Endometrial microvascular endothelial cells (primary cell): ENCODE results near the gene GPR37L1. TPM values are rescaled to one million over a fixed set of nuclear protein-coding genes. Genes with fewer than 3 reads are reported as not detected.
"Not testable (repeated sequence)": the region's sequence is repeated elsewhere in the genome, so short reads cannot be mapped to it uniquely, and the experiment has no call there.

Experiments
- in situ Hi-C: cut with HindIII; loops from 2 replicates; pipeline ENCODE4 v1.10.0; 2017; ENCODE audit warnings: low sequenced_read_pairs, low pct_unique_long_range_greater_than_20kb; ENCODE audit errors: inconsistent ontology term
- total RNA-seq: library from RNA; depleted of rRNA; stranded (reverse); fragments of >200 nt; gene quantifications from one replicate; pipeline ENCODE4 v1.2.3, GENCODE V29; 2015; ENCODE audit errors: inconsistent ontology term

Gene GPR37L1
- total RNA-seq, 1 donor from 2014 or later, result not detected

- in situ Hi-C loops, result no loop called here
These were observed 16.1 kb upstream of the GPR37L1 start for GRCh38 chr1:202106340-202107254.

GRCh38 chr1:202107321-202107761 is 15.4 kb upstream of the GPR37L1 start:
- in situ Hi-C loops, result no loop called here

- in situ Hi-C loops, result no loop called here
These were observed 14.7 kb upstream of the GPR37L1 start for GRCh38 chr1:202107801-202108731.

DNA sequence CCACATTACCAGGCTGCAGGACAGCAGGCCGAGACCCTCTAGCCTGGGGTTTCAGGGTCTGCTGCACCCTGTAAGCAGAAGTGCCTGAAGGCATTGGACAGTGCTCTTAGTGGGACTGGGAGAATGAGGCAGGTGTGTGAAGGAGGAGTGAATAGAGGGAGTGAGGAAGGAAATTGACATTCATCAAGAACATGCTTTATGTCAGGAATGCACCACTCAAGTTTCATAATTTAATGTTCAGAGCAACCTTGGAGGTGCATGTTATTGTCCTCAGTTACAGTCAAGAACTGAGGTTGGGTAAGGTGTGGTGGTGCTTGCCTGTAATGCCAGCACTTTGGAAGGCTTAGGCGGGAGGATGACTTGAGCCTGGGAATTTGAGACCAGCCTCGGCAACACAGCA is 11.7 kb upstream of the GPR37L1 start:
- in situ Hi-C loops, result no loop called here

DNA sequence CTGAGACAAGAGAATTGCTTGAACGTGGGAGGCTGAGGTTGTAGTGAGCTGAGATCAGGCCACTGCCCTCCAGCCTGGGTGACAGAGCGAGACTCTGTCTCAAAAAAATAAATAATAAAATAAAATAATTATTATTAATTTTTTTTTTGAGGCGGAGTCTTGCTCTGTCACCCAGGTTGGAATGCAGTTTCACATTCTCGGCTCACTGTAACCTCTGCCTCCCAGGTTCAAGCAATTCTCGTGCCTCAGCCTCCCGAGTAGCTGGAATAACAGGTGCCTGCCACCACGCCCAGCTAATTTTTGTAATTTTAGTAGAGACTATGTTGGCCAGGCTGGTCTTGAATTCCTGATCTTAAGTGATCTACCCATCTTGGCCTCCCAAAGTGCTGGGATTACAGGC is 11.1 kb upstream of the GPR37L1 start:
- in situ Hi-C loops, result not testable (repeated sequence)

DNA sequence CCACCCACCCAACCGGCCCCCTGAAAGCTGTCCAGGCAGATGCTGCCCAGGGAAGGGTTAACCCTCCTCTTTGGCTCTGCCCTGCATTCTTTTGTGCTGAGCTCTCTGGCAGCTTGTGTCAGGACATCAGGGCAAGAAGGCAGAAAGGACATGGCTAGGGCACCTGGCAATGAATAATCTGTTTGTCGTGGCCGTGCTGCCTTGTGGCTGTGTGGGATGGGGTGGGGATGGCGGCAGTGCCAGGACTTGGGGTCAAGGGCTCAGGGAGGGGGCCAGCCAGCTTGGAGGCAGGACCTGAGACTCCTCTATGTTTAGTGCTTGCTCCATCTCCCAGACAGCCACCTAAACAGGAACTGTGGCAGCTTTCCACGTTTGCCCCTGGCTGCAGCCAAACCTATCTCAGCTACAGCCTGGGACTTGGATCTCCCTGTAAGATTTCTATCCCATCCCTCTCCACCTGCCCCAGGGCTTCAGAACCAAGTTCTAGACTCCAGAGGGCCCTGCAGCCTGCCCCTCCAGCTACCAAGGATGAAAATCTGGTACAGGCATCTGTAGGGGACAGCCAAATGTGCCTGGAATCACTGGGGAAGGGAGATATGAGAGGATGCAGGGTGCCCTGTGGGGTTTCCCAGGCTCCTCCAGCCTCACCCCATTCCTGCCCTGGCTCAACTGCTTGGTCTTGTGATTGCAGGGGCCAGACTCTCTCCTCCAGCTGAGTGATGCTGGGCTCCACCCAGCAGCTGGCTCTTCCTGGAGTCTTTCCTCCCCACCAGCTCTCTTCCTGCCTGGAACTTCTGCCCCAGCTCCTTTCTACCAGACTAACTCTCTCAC is 9.6 kb upstream of the GPR37L1 start:
- in situ Hi-C loops, result no loop called here

DNA sequence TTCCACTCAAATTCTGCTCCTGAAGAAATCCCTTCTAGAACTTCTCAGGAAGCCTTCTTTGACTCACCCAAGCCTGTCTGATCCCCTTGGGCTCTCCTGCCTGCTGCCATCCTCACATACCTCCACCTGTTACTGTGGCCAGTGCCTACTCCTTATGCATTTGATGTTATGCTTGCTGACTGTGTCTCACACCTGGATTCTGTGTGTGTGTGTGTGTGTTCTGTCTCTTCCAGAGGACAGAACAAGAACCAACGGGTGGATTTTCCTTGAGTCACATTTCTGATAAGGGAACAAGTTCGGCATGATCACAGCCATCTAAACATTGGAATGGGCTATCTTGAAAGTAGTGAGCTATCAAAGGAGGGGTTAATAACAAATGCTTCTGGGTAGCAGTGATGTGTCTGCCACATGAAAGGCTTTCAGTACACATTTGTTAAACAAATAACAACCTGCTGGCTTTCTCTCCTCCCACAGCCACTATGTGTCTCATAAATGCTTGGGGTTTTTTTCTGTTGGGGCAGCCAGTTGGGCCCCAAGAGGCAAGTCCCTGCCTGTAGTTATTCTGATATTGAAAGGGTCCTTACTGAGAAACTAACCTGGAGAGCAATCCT is 8.9 kb upstream of the GPR37L1 start:
- in situ Hi-C loops, result no loop called here

DNA sequence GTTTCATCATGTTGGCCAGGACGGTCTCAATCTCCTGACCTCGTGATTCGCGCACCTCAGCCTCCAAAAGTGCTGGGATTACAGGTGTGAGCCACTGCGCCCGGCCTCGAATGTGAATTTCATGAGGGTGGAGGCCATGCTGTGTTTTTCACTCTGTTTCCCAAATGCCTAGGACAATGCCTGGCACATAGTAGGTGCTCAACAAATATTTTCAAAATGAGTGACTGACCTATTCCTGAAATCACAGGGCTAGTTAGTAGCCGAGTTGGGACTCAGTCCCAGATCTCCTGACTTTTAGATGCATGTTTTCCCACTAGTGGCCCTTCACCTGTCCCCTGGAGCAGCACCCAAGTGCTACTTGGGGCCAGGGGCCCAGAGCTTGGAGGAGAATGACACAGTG is 6.4 kb upstream of the GPR37L1 start:
- in situ Hi-C loops, result no loop called here

DNA sequence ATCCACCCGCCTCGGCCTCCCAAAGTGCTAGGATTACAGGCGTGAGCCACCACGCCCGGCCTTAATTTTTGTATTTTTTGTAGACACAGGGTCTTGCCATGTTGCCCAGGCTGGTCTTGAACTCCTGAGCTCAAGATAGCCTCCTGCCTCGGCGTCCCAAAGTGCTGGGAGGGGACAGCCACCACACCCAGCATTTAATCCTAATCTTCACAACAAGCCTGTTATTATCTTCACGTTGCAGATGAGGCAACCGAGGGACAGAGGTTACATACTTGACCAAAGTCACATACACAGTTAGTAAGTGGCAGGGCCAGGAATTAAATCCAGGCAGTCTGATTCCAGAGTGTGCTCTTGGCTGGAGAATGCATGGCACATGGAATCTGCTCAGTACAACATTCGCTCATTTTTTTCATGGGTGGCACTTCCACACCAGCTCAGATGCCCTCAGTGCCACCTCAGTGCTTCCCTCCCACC is 4.8 kb upstream of the GPR37L1 start:
- in situ Hi-C loops, result no loop called here

DNA sequence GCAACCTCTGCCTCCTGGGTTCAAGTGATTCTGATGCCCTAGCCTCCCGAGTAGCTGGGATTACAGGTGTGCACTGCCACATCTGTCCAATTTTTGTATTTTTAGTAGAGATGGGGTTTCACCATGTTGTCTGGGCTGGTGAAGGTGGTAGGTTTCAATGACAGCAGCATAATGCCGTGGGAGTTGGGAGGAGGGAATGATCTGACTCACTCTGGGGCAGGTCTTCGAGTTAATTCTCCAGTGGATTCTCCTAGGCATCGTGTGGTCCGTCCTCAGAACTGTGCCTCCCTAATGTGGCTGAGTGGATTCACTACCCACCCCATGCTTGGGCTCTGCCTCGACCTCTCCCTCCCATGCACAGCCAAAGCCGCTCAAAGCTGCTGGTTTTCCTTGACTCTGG is 1.7 kb upstream of the GPR37L1 start:
- in situ Hi-C loops, result no loop called here

- in situ Hi-C loops, result no loop called here
These were observed 658 bp downstream of the GPR37L1 start for GRCh38 chr1:202123336-202123813.

GRCh38 chr1:202124142-202124541 is 1.4 kb downstream of the GPR37L1 start:
- in situ Hi-C loops, result no loop called here

- in situ Hi-C loops, result no loop called here
These were observed 2.9 kb downstream of the GPR37L1 start for GRCh38 chr1:202125611-202126010.

GRCh38 chr1:202126426-202126825 is 3.7 kb downstream of the GPR37L1 start:
- in situ Hi-C loops, result no loop called here

- in situ Hi-C loops, result no loop called here
These were observed 4.3 kb downstream of the GPR37L1 start for GRCh38 chr1:202127061-202127460.

- in situ Hi-C loops, result no loop called here
These were observed 5.3 kb downstream of the GPR37L1 start for GRCh38 chr1:202127836-202128622.

DNA sequence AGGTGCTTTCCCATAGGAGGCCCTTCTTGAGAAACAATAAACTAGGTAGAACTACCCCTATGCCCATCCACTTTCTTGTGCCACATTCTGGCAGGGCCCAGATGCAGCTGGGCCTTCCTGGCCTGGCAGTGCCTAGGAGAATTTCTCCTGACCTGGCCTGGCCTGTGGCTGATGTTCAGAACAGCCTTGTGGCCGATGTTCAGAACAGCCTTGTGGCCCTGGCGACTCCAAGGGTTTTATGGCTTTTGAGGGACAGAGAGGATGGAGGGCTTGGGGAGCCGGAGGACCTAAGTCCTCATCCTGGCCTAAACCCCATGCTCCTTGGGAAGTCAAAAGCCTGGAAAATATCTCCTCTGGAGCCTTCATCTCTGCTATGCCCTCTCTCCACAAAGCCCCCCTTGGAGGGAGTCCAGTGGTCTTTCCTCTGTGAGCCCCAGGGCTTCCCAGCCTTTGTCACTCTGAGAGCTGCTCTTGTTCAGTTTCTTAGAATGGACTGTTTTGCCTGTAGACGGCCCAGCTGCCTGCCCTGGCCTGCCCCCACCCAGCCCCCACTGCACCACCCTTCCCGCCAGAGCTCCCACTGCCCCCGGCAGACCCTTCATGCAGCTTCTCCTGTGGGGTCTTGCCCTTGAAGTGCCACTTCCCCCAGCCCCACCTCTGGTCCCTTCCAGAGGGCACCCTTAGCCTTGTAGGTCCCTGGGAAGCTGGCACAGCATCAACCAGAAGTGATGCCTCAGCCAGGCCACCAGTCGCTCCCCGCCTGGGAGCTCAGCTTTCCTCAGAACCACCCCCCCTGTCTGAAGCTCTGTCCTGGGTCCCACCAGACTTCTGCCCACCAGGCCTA is 7.0 kb downstream of the GPR37L1 start:
- in situ Hi-C loops, result no loop called here
